Measurements from ENCODE around the gene TBC1D4.
"Not testable (repeated sequence)": the region's sequence is repeated elsewhere in the genome, so short reads cannot be mapped to it uniquely, and the experiment has no call there.

The TBC1D4 gene

GRCh38 chr13:75256922-75257321 is 225.0 kb downstream of the TBC1D4 start:
- DNase-seq: no peak

- no peak for DNase-seq
Observed at GRCh38 chr13:75255653-75256052, 226.3 kb downstream of the TBC1D4 start.

DNA sequence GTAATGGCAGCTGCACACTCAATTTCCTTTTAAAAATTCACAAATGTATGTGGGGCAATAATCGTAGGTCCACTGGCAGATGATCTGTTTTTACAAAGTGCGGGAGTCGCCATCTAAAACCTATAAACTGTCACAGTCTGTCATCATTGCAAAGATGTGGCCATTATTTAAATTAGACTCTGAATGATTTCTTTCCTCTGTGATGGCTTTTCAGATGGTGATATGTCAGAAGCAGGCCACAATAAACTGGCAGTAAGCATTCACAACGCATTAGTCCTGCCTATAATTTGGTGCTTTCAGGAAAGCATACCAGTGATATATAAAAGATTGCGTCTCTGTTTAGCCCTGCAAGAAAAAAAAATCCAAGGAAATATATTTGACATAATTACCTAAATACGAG is 226.8 kb downstream of the TBC1D4 start:
- DNase-seq: no peak

GRCh38 chr13:75251188-75251587 is 230.8 kb downstream of the TBC1D4 start:
- no peak for DNase-seq

GRCh38 chr13:75250526-75251178 is 231.3 kb downstream of the TBC1D4 start:
- no peak for DNase-seq

DNA sequence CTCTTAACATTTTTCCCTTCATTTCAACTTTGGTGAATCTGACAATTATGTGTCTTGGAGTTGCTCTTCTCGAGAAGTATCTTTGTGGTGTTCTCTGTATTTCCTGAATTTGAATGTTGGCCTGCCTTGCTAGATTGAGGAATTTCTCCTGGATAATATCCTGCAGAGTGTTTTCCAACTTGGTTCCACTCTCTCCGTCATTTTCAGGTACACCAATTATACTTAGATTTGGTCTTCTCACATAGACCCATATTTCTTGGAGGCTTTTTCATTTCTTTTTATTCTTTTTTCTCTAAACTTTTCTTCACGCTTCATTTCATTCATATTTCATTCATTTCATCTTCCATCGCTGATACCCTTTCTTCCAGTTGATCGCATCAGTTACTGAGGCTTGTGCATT is 236.4 kb downstream of the TBC1D4 start:
- DNase-seq: not testable (repeated sequence)

DNA sequence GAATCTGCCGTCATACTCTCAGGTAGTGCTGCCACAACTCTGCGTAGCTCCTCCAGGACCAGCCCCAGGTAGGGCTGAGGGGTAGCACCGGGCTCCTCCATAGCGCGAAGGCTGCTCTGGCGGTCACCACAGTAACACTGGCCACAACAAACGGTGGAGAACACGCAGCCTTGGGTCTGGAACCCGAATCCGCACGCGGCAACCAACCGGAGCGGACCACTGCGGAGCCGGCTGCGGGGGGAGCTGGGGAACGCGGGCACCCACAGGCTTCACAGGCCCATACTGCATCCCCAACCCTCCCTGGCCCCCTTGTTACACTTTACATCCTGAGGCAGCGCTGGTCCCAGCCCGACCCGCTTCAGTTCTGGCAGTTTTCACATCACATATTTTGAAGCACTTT is 241.7 kb downstream of the TBC1D4 start:
- not testable (repeated sequence) for DNase-seq

GRCh38 chr13:75236774-75237173 is 245.2 kb downstream of the TBC1D4 start:
- no peak for DNase-seq
